GM12891 (cell line): ENCODE results near the gene AGPAT4.

Experiments
- PAX5 ChIP-seq: IDR thresholded peaks from 2 replicates; pipeline ENCODE4 v1.6.1; 2011; ENCODE audit warnings: low read length, moderate library complexity, mild to moderate bottlenecking; ENCODE audit not compliant: insufficient read depth, severe bottlenecking
- POLR2A ChIP-seq: IDR thresholded peaks from 2 replicates; pipeline ENCODE4 v1.6.1; 2011; ENCODE audit warnings: low read depth, low read length, control low read depth
- POLR2AphosphoS5 ChIP-seq: IDR thresholded peaks from 2 replicates; pipeline ENCODE4 v1.6.1; 2011; ENCODE audit warnings: low read depth, low read length, control low read depth
- TAF1 ChIP-seq: IDR thresholded peaks from 2 replicates; pipeline ENCODE4 v1.6.1; 2011; ENCODE audit warnings: low read depth, low read length, control low read depth

- no peak for TF ChIP-seq POLR2A
- no peak for TF ChIP-seq TAF1
- TF ChIP-seq POLR2AphosphoS5: no peak
- no peak for TF ChIP-seq PAX5
These were observed 7.2 kb upstream of the AGPAT4 start for GRCh38 chr6:161281092-161281491.
